Activated T-cell treated with anti-CD3 and anti-CD28 coated beads, Interleukin-2, amount 50 U/mL, for 24 hours (primary cell): ENCODE data around the gene COL25A1.

ENCODE experiments used
- DNase-seq: peaks from one replicate; pipeline ENCODE4 v3.0.0-alpha.2; 2020
- H3K27ac Mint-ChIP-seq: 2 replicates; pipeline ENCODE4 v1.8.0; 2020; ENCODE audit warnings: mild to moderate bottlenecking, mixed read lengths
- H3K27me3 Mint-ChIP-seq: 2 replicates; pipeline ENCODE4 v1.8.0; 2020; ENCODE audit warnings: mixed read lengths
- H3K36me3 Mint-ChIP-seq: 2 replicates; pipeline ENCODE4 v1.8.0; 2020; ENCODE audit warnings: low read depth, mixed read lengths
- H3K4me1 Mint-ChIP-seq: 2 replicates; pipeline ENCODE4 v1.8.0; 2020; ENCODE audit warnings: low read depth, mixed read lengths
- H3K4me3 Mint-ChIP-seq: 2 replicates; pipeline ENCODE4 v1.8.0; 2020; ENCODE audit warnings: mild to moderate bottlenecking, moderate library complexity, mixed read lengths
- H3K9me3 Mint-ChIP-seq: 2 replicates; pipeline ENCODE4 v1.8.0; 2020; ENCODE audit warnings: mixed read lengths

The COL25A1 gene

GRCh38 chr4:108840426-108840975 lies 462.0 kb downstream of the COL25A1 start:
- Mint-ChIP-seq H3K27ac (no peak overlapping the region), H3K9me3 (no peaks in the 10 kb centered on the region), H3K4me3 (no peak overlapping the region), H3K27me3 (no peaks in the 10 kb centered on the region), H3K4me1 (no peaks in the 10 kb centered on the region), H3K36me3 (no peaks in the 10 kb centered on the region)
- DNase-seq = no peak

- no peaks in the 10 kb centered on the region for H3K36me3 Mint-ChIP-seq
- no peak overlapping the region for H3K27ac Mint-ChIP-seq
- H3K27me3 Mint-ChIP-seq = peaks cover 5% of the 10 kb centered on the region
- DNase-seq = no peak
- no peaks in the 10 kb centered on the region for H3K9me3 Mint-ChIP-seq
- H3K4me3 Mint-ChIP-seq = no peak overlapping the region
- H3K4me1 Mint-ChIP-seq = no peaks in the 10 kb centered on the region
These were observed 463.1 kb downstream of the COL25A1 start for GRCh38 chr4:108839333-108839732.

- no peaks in the 10 kb centered on the region for H3K9me3 Mint-ChIP-seq
- peaks cover 13% of the 10 kb centered on the region for H3K27me3 Mint-ChIP-seq
- no peak overlapping the region for H3K4me3 Mint-ChIP-seq
- H3K27ac Mint-ChIP-seq = no peak overlapping the region
- DNase-seq = no peak
- H3K36me3 Mint-ChIP-seq = no peaks in the 10 kb centered on the region
- H3K4me1 Mint-ChIP-seq = no peaks in the 10 kb centered on the region
These were observed 464.0 kb downstream of the COL25A1 start for GRCh38 chr4:108838451-108838850.

GRCh38 chr4:108834835-108835384 lies 467.5 kb downstream of the COL25A1 start:
- no peaks in the 10 kb centered on the region for H3K36me3 Mint-ChIP-seq
- DNase-seq = no peak
- H3K27me3 Mint-ChIP-seq = peaks cover 18% of the 10 kb centered on the region
- H3K27ac Mint-ChIP-seq = no peak overlapping the region
- H3K4me3 Mint-ChIP-seq = no peak overlapping the region
- no peaks in the 10 kb centered on the region for H3K9me3 Mint-ChIP-seq
- H3K4me1 Mint-ChIP-seq = peaks cover 5% of the 10 kb centered on the region

- peaks cover 19% of the 10 kb centered on the region for H3K27me3 Mint-ChIP-seq
- H3K27ac Mint-ChIP-seq = no peak overlapping the region
- DNase-seq = no peak
- peaks cover 5% of the 10 kb centered on the region for H3K4me1 Mint-ChIP-seq
- no peaks in the 10 kb centered on the region for H3K9me3 Mint-ChIP-seq
- no peaks in the 10 kb centered on the region for H3K36me3 Mint-ChIP-seq
- H3K4me3 Mint-ChIP-seq = no peak overlapping the region
These were observed 468.2 kb downstream of the COL25A1 start for GRCh38 chr4:108834166-108834834.

- H3K27ac Mint-ChIP-seq = no peak overlapping the region
These were observed 469.4 kb downstream of the COL25A1 start for GRCh38 chr4:108833046-108833445.

GRCh38 chr4:108831886-108832285 lies 470.6 kb downstream of the COL25A1 start:
- no peak for DNase-seq
- Mint-ChIP-seq H3K4me3 (no peak overlapping the region), H3K4me1 (peaks cover 5% of the 10 kb centered on the region), H3K27ac (no peak overlapping the region), H3K27me3 (peaks cover 25% of the 10 kb centered on the region), H3K9me3 (no peaks in the 10 kb centered on the region), H3K36me3 (no peaks in the 10 kb centered on the region)

More at GRCh38 chr4:108833046-108833445, 469.4 kb downstream of the COL25A1 start:
- H3K4me1 Mint-ChIP-seq = peaks cover 5% of the 10 kb centered on the region
- H3K9me3 Mint-ChIP-seq = no peaks in the 10 kb centered on the region
- peaks cover 25% of the 10 kb centered on the region for H3K27me3 Mint-ChIP-seq
- no peak for DNase-seq
- H3K36me3 Mint-ChIP-seq = no peaks in the 10 kb centered on the region
- H3K4me3 Mint-ChIP-seq = no peak overlapping the region

GRCh38 chr4:108831291-108831690 lies 471.2 kb downstream of the COL25A1 start:
- Mint-ChIP-seq H3K27me3 (peaks cover 25% of the 10 kb centered on the region), H3K9me3 (no peaks in the 10 kb centered on the region), H3K36me3 (no peaks in the 10 kb centered on the region), H3K27ac (no peak overlapping the region), H3K4me1 (peaks cover 5% of the 10 kb centered on the region), H3K4me3 (no peak overlapping the region)
- no peak for DNase-seq

GRCh38 chr4:108830509-108831244 lies 471.8 kb downstream of the COL25A1 start:
- DNase-seq = no peak
- H3K27ac Mint-ChIP-seq = no peak overlapping the region
- no peaks in the 10 kb centered on the region for H3K9me3 Mint-ChIP-seq
- peaks cover 5% of the 10 kb centered on the region for H3K4me1 Mint-ChIP-seq
- peaks cover 25% of the 10 kb centered on the region for H3K27me3 Mint-ChIP-seq
- H3K4me3 Mint-ChIP-seq = no peak overlapping the region
- no peaks in the 10 kb centered on the region for H3K36me3 Mint-ChIP-seq

- Mint-ChIP-seq H3K4me1 (peaks cover 5% of the 10 kb centered on the region), H3K4me3 (no peak overlapping the region), H3K27me3 (peaks cover 25% of the 10 kb centered on the region), H3K9me3 (no peaks in the 10 kb centered on the region), H3K36me3 (no peaks in the 10 kb centered on the region), H3K27ac (no peak overlapping the region)
- no peak for DNase-seq
These were observed 472.4 kb downstream of the COL25A1 start for GRCh38 chr4:108829966-108830492.

GRCh38 chr4:108828620-108829019 lies 473.8 kb downstream of the COL25A1 start:
- no peaks in the 10 kb centered on the region for H3K9me3 Mint-ChIP-seq
- no peak overlapping the region for H3K27ac Mint-ChIP-seq
- H3K27me3 Mint-ChIP-seq = peaks cover 13% of the 10 kb centered on the region

GRCh38 chr4:108825737-108826136 lies 476.7 kb downstream of the COL25A1 start:
- no peak overlapping the region for H3K4me3 Mint-ChIP-seq
- H3K27ac Mint-ChIP-seq = no peak overlapping the region
- peaks cover 5% of the 10 kb centered on the region for H3K4me1 Mint-ChIP-seq
- peaks cover 7% of the 10 kb centered on the region for H3K27me3 Mint-ChIP-seq
- H3K9me3 Mint-ChIP-seq = no peaks in the 10 kb centered on the region
- DNase-seq = no peak
- no peaks in the 10 kb centered on the region for H3K36me3 Mint-ChIP-seq

More at GRCh38 chr4:108828620-108829019, 473.8 kb downstream of the COL25A1 start:
- Mint-ChIP-seq H3K4me1 (peaks cover 5% of the 10 kb centered on the region), H3K36me3 (no peaks in the 10 kb centered on the region), H3K4me3 (no peak overlapping the region)
- no peak for DNase-seq

GRCh38 chr4:108821351-108821930 lies 481.0 kb downstream of the COL25A1 start:
- no peak for DNase-seq
- Mint-ChIP-seq H3K27ac (no peak overlapping the region), H3K4me3 (no peak overlapping the region), H3K4me1 (no peaks in the 10 kb centered on the region), H3K36me3 (no peaks in the 10 kb centered on the region), H3K9me3 (no peaks in the 10 kb centered on the region), H3K27me3 (peaks cover 9% of the 10 kb centered on the region)

- Mint-ChIP-seq H3K27ac (no peak overlapping the region), H3K9me3 (no peaks in the 10 kb centered on the region), H3K4me3 (no peak overlapping the region), H3K4me1 (no peaks in the 10 kb centered on the region), H3K27me3 (peaks cover 10% of the 10 kb centered on the region), H3K36me3 (no peaks in the 10 kb centered on the region)
- no peak for DNase-seq
These were observed 481.7 kb downstream of the COL25A1 start for GRCh38 chr4:108820492-108821350.
